ENCODE results near the gene SLC35C1. TPM values are rescaled to one million over a fixed set of nuclear protein-coding genes. Genes with fewer than 3 reads are reported as not detected.

Gene SLC35C1
- total RNA-seq, 1 experiment from 2014 or later = 14.0 TPM

DNA sequence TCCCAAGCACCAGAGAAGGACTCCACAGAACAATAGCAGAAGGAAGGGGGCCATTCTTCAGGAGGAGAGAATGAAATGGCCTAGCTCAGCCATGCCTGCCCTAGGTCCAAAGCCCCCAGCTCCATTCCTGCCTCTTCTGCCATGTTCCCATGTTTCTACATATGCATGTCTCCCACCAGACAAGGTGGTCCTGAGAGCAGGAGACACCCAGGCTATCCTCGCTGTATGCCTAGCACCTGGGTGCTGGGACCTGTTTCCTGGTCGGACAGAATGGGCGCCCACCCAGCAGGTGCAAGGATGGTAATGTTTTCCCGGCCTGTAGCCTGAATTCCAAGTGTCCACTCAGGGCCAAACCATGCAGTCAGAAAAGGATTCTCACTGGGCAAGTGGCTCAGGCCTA lies 30.2 kb upstream of the SLC35C1 start:
- DNase-seq = no peak
- H3K9me3 ChIP-seq = no peaks in the 10 kb centered on the region
- Mint-ChIP-seq H3K4me3 (ENCODE audit: unreplicated experiment) (no peak overlapping the region), H3K27me3 (ENCODE audit: insufficient read depth, unreplicated experiment) (peaks cover 18% of the 10 kb centered on the region), H3K36me3 (ENCODE audit: insufficient read depth, unreplicated experiment) (no peaks in the 10 kb centered on the region), H3K9me3 (ENCODE audit: unreplicated experiment) (no peaks in the 10 kb centered on the region), H3K27ac (ENCODE audit: unreplicated experiment) (no peak overlapping the region), H3K4me1 (ENCODE audit: low read depth, unreplicated experiment) (peaks cover 12% of the 10 kb centered on the region)
- no peak for TF ChIP-seq CTCF (IDR thresholded peaks at IDR 0.05; ENCODE audit: insufficient read depth in 1 of 2, low read depth in 1 of 2, low read length in 1 of 2, severe bottlenecking in 1 of 2, unreplicated experiment in 1 of 2)
- H3K4me1 ChIP-seq = no peaks in the 10 kb centered on the region; the same call in 1 of the 2 replicates
- H3K4me3 ChIP-seq (ENCODE audit: low read depth, low read length) = no peak overlapping the region
- CTCF ChIA-PET = interaction anchor here (0.7 kb wide), 1 partner anchor 839 kb away, joined by 3 read pairs; no protein-coding TSS in a partner anchor
- intact Hi-C loops (cut with micrococcal nuclease; ENCODE audit: unreplicated experiment) = loop anchor here (5.0 kb wide), 3 partner anchors 48 to 117 kb away; no protein-coding TSS in a partner anchor
- no peaks in the 10 kb centered on the region for H3K36me3 ChIP-seq (ENCODE audit: control insufficient read depth, insufficient read depth, low read length)
- no TSS peak for BruUV-seq (replicated peaks)
- POLR2A ChIA-PET = no interaction called here
- H3K27me3 ChIP-seq (replicated peaks; ENCODE audit: control insufficient read depth, insufficient read depth, low read length) = no peaks in the 10 kb centered on the region

- no peaks in the 10 kb centered on the region for H3K9me3 ChIP-seq
- H3K36me3 Mint-ChIP-seq (ENCODE audit: insufficient read depth, unreplicated experiment) = no peaks in the 10 kb centered on the region
- H3K4me3 Mint-ChIP-seq (ENCODE audit: unreplicated experiment) = no peak overlapping the region
- CTCF ChIA-PET = no interaction called here
- peaks cover 12% of the 10 kb centered on the region for H3K27me3 Mint-ChIP-seq (ENCODE audit: insufficient read depth, unreplicated experiment)
- BruUV-seq (replicated peaks) = no TSS peak
- no peak overlapping the region for H3K4me3 ChIP-seq (ENCODE audit: low read depth, low read length)
- no peak overlapping the region for H3K27ac Mint-ChIP-seq (ENCODE audit: unreplicated experiment)
- DNase-seq = no peak
- POLR2A ChIA-PET = no interaction called here
- TF ChIP-seq CTCF (IDR thresholded peaks at IDR 0.05; ENCODE audit: insufficient read depth in 1 of 2, low read depth in 1 of 2, low read length in 1 of 2, severe bottlenecking in 1 of 2, unreplicated experiment in 1 of 2) = no peak
- no peaks in the 10 kb centered on the region for H3K9me3 Mint-ChIP-seq (ENCODE audit: unreplicated experiment)
- H3K36me3 ChIP-seq (ENCODE audit: control insufficient read depth, insufficient read depth, low read length) = no peaks in the 10 kb centered on the region
- intact Hi-C loops (cut with micrococcal nuclease; ENCODE audit: unreplicated experiment) = no loop called here
- no peaks in the 10 kb centered on the region for H3K4me1 Mint-ChIP-seq (ENCODE audit: low read depth, unreplicated experiment)
- no peaks in the 10 kb centered on the region for H3K4me1 ChIP-seq
- no peaks in the 10 kb centered on the region for H3K27me3 ChIP-seq (replicated peaks; ENCODE audit: control insufficient read depth, insufficient read depth, low read length)
Observed at GRCh38 chr11:45777127-45777969, 27.6 kb upstream of the SLC35C1 start.

DNA sequence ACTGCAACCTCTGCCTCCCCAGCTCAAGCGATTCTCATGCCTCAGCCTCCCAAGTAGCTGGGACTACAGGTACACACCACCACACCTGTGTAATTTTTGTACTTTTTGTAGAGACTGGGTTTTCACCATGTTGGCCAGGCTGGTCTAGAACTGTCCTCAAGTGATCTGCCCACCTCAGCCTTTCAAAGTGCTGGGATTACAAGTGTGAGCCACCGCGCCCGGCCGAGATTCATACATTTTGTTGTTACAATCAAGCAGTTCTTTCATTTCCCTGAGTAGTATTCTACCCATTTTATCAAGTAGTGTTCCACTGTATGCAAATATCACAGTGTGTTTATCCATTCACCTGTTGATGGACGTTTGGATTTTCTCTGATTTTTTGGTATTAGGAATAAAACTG lies 26.6 kb upstream of the SLC35C1 start:
- no TSS peak for BruUV-seq (replicated peaks)
- Mint-ChIP-seq H3K36me3 (ENCODE audit: insufficient read depth, unreplicated experiment) (no peaks in the 10 kb centered on the region), H3K27me3 (ENCODE audit: insufficient read depth, unreplicated experiment) (peaks cover 9% of the 10 kb centered on the region), H3K4me1 (ENCODE audit: low read depth, unreplicated experiment) (no peaks in the 10 kb centered on the region), H3K27ac (ENCODE audit: unreplicated experiment) (no peak overlapping the region), H3K9me3 (ENCODE audit: unreplicated experiment) (no peaks in the 10 kb centered on the region), H3K4me3 (ENCODE audit: unreplicated experiment) (no peak overlapping the region)
- intact Hi-C loops (cut with micrococcal nuclease; ENCODE audit: unreplicated experiment) = no loop called here
- H3K9me3 ChIP-seq = no peaks in the 10 kb centered on the region
- no peaks in the 10 kb centered on the region for H3K27me3 ChIP-seq (replicated peaks; ENCODE audit: control insufficient read depth, insufficient read depth, low read length)
- no peak for TF ChIP-seq CTCF (IDR thresholded peaks at IDR 0.05; ENCODE audit: insufficient read depth in 1 of 2, low read depth in 1 of 2, low read length in 1 of 2, severe bottlenecking in 1 of 2, unreplicated experiment in 1 of 2)
- H3K36me3 ChIP-seq (ENCODE audit: control insufficient read depth, insufficient read depth, low read length) = no peaks in the 10 kb centered on the region
- DNase-seq = no peak
- H3K4me3 ChIP-seq (ENCODE audit: low read depth, low read length) = no peak overlapping the region
- H3K4me1 ChIP-seq = no peaks in the 10 kb centered on the region
- ChIA-PET POLR2A (no interaction called here), CTCF (no interaction called here)
